ENCODE measurements around the gene UBTD1. TPM values are rescaled to one million over a fixed set of nuclear protein-coding genes. Genes with fewer than 3 reads are reported as not detected.

The UBTD1 gene
- total RNA-seq, 3 donors from 2014 or later: 0.49 to 7.3 (median 3.4) TPM

DNA sequence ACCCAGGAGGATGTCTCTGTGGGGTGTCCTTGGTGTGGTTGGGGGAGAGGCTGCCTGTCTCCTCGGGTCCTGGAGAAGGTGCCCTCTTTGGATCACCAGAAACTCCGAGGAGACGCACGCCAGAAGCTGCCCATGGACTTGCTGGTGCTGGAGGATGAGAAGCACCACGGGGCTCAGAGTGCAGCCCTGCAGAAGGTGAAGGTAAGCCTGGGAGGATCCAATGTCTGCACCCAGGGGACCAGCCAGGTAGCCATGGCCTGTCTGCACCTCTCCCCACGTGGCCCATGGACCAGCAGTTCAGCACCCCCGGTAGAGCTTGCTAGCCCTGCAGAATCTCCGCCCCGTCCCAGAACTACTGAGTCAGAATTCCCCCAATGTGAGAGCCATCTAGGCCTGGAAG is 79.0 kb downstream of the UBTD1 start:
- intact Hi-C loops (cut with DNase I, micrococcal nuclease): no loop called here
- H3K4me1 ChIP-seq (ENCODE audit: low read depth): no peaks in the 10 kb centered on the region
- no peak for DNase-seq
- ATAC-seq: no peak
- no peak overlapping the region for H3K4me3 ChIP-seq
- no peaks in the 10 kb centered on the region for H3K36me3 ChIP-seq (ENCODE audit: low read depth)
- TF ChIP-seq, protein P1, sequence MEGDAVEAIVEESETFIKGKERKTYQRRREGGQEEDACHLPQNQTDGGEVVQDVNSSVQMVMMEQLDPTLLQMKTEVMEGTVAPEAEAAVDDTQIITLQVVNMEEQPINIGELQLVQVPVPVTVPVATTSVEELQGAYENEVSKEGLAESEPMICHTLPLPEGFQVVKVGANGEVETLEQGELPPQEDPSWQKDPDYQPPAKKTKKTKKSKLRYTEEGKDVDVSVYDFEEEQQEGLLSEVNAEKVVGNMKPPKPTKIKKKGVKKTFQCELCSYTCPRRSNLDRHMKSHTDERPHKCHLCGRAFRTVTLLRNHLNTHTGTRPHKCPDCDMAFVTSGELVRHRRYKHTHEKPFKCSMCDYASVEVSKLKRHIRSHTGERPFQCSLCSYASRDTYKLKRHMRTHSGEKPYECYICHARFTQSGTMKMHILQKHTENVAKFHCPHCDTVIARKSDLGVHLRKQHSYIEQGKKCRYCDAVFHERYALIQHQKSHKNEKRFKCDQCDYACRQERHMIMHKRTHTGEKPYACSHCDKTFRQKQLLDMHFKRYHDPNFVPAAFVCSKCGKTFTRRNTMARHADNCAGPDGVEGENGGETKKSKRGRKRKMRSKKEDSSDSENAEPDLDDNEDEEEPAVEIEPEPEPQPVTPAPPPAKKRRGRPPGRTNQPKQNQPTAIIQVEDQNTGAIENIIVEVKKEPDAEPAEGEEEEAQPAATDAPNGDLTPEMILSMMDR (IDR thresholded peaks at IDR 0.05): no peak
- H3K9me3 ChIP-seq: no peaks in the 10 kb centered on the region

DNA sequence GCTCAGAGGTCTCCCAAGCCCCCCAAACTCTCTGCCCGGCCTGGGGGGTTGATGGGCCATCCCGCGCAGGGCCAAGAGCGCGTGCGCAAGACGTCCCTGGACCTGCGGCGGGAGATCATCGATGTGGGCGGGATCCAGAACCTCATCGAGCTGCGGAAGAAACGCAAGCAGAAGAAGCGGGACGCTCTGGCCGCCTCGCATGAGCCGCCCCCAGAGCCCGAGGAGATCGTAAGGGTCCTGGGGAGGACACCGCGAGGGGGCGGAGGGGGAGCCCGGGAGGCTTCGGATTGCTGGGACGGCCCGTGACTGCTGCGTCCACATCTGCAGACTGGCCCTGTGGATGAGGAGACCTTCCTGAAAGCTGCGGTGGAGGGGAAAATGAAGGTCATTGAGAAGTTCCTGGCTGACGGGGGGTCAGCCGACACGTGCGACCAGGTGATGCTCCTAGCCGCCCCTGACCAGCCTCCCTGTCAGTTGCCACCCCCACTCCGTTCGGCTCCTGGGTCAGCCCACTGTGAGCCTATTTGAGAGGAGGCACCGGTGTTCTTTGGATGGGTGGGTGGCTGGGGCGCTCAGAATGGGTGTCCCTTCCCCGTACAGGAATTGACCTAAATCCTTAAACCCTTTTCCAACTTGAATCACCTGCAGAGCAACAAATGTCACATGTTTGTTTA is 79.6 kb downstream of the UBTD1 start:
- Histone ChIP-seq H3K4me3 (no peak overlapping the region), H3K4me1 (ENCODE audit: low read depth) (no peaks in the 10 kb centered on the region), H3K36me3 (ENCODE audit: low read depth) (no peaks in the 10 kb centered on the region), H3K9me3 (no peaks in the 10 kb centered on the region)
- DNase-seq (no peak), ATAC-seq (no peak)
- intact Hi-C loops (cut with DNase I, micrococcal nuclease): no loop called here
- TF ChIP-seq, protein P1 (IDR thresholded peaks at IDR 0.05): no peak

DNA sequence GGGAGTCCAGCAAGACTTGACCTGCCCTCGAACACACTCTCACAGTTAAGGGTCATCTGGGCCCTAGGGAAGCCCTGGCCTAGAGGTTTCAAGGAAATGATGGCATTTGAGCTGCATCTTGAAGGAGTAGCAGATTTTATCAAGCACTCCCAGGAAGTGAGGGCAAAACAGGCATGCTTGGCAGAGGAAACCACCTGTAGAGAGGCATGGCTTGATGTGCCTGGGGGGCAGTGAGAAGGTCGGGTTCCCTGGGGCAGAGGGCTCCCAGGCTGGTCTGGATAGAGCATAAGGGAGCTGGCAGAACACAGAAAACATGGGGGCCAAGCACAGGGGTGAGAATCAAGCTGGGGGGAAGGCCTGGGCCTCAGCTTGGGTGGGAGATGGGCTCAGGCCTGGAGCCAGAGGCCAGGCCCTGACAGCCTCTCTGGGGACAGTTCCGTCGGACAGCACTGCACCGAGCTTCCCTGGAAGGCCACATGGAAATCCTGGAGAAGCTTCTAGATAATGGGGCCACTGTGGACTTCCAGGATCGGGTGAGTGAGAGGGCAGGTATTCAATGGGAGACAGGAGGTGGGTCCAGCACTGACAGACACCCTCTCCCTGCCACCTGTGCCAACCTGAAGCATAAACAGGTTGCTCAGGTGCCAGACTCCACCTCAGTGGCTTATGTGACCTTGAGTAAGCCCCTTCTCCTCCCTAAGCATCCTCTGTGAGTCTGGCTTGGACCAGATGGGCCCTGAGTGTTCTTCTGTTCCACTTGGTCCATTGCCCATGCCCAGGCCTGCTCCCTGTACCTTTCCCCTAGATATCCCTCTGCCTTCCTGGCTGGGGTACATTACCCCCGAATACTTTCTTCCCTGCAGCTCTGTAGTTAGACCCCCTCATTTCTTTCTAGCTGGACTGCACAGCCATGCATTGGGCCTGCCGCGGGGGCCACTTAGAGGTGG is 82.0 kb downstream of the UBTD1 start:
- no peaks in the 10 kb centered on the region for H3K36me3 ChIP-seq (ENCODE audit: low read depth)
- intact Hi-C loops (cut with DNase I, micrococcal nuclease): no loop called here
- H3K4me1 ChIP-seq (ENCODE audit: low read depth): no peaks in the 10 kb centered on the region
- ATAC-seq (no peak), DNase-seq (no peak)
- H3K4me3 ChIP-seq: no peak overlapping the region
- no peaks in the 10 kb centered on the region for H3K9me3 ChIP-seq
- TF ChIP-seq, protein P1 (IDR thresholded peaks at IDR 0.05): no peak

DNA sequence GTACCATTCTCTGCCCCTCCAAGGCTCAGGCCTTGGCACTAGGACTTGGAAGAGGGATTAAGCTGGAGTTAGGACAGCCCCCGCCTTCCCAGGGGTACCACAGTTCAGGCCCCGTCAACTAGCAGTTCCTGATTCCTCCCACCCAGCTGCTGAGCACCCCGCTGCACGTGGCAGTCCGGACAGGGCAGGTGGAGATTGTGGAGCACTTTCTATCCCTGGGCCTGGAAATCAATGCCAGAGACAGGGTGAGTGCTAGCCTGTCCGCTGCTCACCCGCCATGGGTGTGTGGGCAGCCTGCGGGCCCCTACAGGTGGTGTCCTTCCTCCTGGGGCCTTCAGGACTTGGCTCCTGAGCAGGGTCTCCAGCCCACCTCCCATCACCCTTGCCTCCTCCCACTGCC is 83.4 kb downstream of the UBTD1 start:
- no peak for ATAC-seq
- Histone ChIP-seq H3K36me3 (ENCODE audit: low read depth) (no peaks in the 10 kb centered on the region), H3K4me1 (ENCODE audit: low read depth) (no peaks in the 10 kb centered on the region), H3K4me3 (no peak overlapping the region), H3K9me3 (no peaks in the 10 kb centered on the region)
- no peak for DNase-seq
- TF ChIP-seq, protein P1 (IDR thresholded peaks at IDR 0.05): no peak
- intact Hi-C loops (cut with DNase I, micrococcal nuclease): no loop called here

DNA sequence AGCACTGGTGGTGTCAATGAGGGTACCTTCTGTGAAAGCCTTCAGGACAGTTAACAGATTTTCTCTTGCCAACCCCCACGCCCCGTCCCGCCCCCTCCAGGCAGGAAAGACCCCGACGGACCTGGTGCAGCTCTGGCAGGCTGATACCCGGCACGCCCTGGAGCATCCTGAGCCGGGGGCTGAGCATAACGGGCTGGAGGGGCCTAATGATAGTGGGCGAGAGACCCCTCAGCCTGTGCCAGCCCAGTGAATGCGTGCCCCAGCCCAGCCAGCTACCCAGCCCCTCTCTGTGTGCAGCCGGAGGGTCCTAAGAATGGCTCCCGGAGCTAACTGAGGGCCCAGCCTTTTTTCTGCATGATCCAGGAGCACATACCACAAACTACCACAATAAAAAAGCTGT is 84.8 kb downstream of the UBTD1 start:
- no peak overlapping the region for H3K4me3 ChIP-seq
- intact Hi-C loops (cut with DNase I, micrococcal nuclease): no loop called here
- TF ChIP-seq, protein P1 (IDR thresholded peaks at IDR 0.05): no peak
- no peaks in the 10 kb centered on the region for H3K36me3 ChIP-seq (ENCODE audit: low read depth)
- H3K9me3 ChIP-seq: no peaks in the 10 kb centered on the region
- DNase-seq (no peak), ATAC-seq (no peak)
- H3K4me1 ChIP-seq (ENCODE audit: low read depth): no peaks in the 10 kb centered on the region
